GM21619 (cell line): ENCODE measurements around the gene AMBRA1.
"Not testable (repeated sequence)": the region's sequence is repeated elsewhere in the genome, so short reads cannot be mapped to it uniquely, and the experiment has no call there.

Experiments
- ATAC-seq: cut with Tn5 transposase; IDR thresholded peaks from one replicate; pipeline ENCODE4 v1.9.1; 2021; ENCODE audit not compliant: unreplicated experiment

The AMBRA1 gene

DNA sequence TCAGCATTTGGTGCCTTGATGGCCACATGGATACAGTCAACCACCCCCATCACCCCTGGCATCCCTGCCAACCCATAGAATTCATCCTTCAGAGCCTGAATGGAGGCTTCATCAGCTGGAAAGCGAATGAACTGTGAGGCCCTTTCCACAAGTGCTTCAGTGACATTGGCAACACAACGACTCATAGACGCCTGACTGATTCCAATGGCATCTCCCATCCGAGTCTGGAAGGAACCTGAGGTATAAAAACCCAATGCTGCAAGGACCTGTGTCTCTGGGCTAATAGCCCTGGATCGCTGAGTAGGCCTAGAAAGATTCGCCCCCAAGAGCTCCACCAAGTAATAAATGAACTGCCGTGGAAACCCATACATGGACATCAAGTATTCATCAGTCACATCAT is 21.9 kb upstream of the AMBRA1 start:
- ATAC-seq = no peak

GRCh38 chr11:46612326-46612725 is 18.5 kb upstream of the AMBRA1 start:
- ATAC-seq = no peak

DNA sequence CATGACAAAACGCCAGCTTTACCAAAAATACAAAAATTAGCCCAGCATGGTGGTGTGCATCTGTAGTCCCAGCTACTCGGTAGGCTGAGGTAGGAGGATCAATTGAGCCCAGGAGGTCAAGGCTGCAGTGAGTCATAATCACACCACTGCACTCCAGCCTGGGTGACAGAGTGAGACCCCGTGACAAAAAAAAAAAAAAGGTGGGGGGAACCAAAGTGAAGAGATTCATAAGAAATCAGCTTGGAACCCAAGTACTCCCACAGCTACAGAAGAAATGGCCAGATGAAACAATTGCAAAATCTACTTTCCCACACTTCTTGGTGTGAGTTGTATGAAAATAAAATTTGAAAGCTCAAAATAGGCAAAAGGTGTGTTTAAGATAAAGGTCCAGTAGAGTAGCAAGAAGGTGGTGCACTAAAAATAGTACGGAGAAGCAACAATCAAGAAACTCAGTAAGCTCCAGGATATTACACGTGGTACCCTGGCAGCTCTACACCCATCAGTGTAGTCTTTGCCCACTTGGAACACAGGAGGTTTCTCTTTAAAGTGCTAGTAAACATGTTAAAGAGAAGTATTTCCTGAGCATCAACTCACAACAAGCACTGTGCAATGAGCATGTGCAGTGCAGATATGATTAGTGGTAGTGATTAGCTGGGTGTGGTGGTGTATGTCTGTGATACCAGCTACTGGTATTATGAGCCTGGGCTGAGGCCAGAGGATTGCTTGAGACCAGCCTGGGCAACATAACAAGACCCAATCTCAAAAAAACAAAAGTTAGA is 17.9 kb upstream of the AMBRA1 start:
- ATAC-seq = no peak

DNA sequence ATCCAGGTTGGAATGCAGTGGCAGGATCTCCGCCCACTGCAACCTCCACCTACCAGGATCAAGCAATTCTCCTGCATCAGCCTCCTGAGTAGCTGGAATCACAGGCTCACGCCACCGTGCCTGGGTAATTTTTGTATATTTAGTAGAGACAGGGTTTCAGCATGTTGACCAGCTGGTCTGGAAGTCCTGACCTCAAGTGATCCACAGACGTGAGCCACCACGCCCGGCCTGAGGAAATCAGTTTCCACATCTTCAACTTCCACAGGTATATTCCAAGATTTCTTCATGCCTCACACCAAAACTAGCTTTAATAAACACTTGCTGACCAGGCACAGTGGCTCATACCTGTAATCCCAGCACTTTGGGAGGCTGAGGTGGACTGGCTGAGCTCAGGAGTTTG is 15.6 kb upstream of the AMBRA1 start:
- no peak for ATAC-seq

DNA sequence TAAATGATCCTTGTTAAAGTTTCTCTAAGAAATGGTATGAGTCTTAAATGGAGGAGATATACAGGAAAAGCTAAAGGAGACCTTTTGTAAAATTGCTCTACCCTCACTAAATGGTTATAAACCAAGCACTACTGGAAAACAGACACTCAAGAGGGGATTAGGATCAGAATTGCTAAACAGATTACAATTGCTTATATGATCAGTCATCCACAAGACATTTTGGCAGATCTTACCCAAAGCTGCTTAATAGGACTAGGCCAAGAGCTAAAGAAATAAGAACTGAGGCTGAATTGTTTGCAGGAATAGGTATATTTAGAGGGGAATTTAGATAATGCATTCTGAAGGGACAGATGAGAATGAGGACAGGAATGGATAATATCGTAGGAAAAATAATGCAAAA is 13.7 kb upstream of the AMBRA1 start:
- ATAC-seq = no peak

- no peak for ATAC-seq
Observed at GRCh38 chr11:46604796-46605195, 11.0 kb upstream of the AMBRA1 start.

DNA sequence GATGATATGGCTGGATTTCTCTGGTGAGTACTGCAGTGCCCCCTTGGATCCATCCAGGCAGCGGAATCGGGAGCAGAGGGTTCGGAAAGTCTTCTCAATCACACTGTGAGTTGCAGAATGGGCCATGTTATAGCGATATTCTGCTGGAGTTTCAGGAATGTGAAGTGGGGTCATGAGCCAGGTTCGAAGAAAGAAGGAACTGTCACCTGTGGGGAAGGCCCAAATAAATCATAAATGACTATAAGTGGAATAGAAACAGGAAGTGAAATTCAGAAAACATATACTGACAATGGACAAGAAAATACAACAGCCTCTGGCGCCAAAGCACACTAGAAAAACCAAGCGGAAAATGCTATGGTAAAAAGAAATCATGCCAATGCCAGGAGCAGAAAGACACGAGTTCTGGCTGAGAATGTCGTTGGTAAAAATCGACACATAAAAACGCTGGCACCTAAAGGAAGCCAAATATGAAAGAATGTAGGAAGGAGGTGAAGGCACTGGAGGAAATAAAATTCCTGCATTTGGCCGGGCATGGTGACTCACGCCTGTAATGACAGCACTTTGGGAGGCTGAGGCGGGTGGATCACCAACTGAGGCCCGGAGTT is 10.0 kb upstream of the AMBRA1 start:
- ATAC-seq = no peak

- no peak for ATAC-seq
Observed at GRCh38 chr11:46601129-46601528, 7.3 kb upstream of the AMBRA1 start.

- no peak for ATAC-seq
Observed at GRCh38 chr11:46600194-46600960, 6.6 kb upstream of the AMBRA1 start.

- no peak for ATAC-seq
Observed at GRCh38 chr11:46599340-46600193, 5.7 kb upstream of the AMBRA1 start.

DNA sequence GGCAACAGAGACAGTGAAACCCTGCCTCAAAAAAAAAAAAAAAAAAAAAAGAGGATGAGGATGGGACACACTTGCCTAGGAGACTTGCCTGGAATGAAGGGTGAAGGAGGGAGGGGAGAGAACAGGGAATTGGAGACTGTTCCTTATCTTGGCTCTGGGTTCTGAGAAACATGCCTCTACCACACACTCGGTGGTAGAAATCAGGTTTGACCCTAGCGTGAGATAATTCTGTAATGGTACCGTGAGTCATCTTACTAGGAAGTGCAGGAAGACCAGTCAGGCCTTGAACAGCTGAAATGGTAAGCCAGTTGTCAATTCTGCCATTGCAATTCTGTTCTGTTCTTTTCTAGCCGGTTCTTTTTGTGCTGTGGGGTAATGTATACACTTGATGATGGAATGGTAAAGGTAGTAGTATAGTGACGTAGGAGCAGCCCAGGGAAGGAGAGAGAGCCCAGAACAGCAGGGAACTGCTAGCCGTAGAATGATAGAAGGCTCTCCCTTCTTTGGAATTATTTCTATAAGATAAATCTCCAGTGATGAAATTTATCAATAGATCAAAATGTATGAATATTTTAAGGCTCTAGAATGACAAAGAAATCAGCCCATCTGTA is 3.9 kb upstream of the AMBRA1 start:
- ATAC-seq = no peak

- ATAC-seq = no peak
Observed at GRCh38 chr11:46597155-46597554, 3.3 kb upstream of the AMBRA1 start.

GRCh38 chr11:46594785-46595184 is 962 bp upstream of the AMBRA1 start:
- no peak for ATAC-seq

GRCh38 chr11:46594374-46594700 is 514 bp upstream of the AMBRA1 start:
- ATAC-seq = no peak

- ATAC-seq = no peak
Observed at GRCh38 chr11:46590740-46591605, 2.9 kb downstream of the AMBRA1 start.

GRCh38 chr11:46588915-46589314 is 4.9 kb downstream of the AMBRA1 start:
- no peak for ATAC-seq

DNA sequence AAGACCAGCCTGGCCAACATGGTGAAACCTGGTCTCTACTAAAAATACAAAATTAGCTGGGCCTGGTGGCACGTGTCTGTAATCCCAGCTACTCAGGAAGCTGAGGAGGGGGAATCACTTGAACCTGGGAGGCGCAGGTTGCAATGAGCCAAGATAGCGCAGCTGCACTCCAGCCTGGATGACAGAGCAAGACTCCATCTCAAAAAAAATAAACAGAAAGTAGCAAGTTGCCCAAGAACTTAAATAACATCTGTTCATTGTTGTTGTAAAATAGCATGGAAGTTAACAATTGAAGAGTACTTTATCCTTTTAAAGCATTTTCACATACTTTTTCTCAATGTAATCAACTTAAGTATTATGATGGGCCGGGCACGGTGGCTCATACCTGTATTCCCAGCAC is 5.7 kb downstream of the AMBRA1 start:
- ATAC-seq = no peak

DNA sequence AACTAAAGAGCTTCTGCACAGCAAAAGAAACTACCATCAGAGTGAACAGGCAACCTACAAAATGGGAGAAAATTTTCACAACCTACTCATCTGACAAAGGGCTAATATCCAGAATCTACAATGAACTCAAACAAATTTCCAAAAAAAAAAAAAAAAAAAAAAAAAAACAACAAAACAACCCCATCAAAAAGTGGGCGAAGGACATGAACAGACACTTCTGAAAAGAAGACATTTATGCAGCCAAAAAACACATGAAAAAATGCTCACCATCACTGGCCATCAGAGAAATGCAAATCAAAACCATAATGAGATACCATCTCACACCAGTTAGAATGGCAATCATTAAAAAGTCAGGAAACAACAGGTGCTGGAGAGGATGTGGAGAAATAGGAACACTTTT is 10.3 kb downstream of the AMBRA1 start:
- not testable (repeated sequence) for ATAC-seq

DNA sequence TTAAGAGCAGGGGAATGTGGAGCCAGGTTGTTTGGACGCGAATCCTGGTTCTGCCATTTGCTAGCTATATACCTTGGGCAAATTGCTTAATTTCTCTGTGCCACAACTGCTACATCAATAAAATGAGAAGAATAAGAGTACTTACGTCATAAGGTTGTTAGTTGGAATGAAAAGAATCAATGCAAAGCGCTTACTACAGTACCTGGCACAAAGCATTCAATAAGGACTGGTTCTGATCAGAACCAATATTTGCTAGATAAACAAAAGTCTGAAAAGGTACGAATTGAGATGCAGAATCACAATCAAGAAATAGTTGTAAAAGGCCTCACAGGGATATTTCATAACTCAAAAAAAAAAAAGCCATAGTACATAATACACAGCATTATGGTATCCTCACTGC is 11.2 kb downstream of the AMBRA1 start:
- no peak for ATAC-seq

GRCh38 chr11:46577058-46577457 is 16.8 kb downstream of the AMBRA1 start:
- no peak for ATAC-seq
